ENCODE measurements around the gene SAMHD1.

GRCh38 chr20:36893801-36894200, 57.7 kb downstream of the SAMHD1 start:
- no peak for TF ChIP-seq EZH2 (IDR thresholded peaks at IDR 0.05; ENCODE audit: insufficient read depth, poor library complexity, severe bottlenecking)
- no peak for TF ChIP-seq EZH2phosphoT487 (IDR thresholded peaks at IDR 0.05; ENCODE audit: insufficient read depth, low read depth)

Measured in GM23248 (cell line).